LNCaP clone FGC (cell line): ENCODE measurements around the gene PILRB.
"Not testable (repeated sequence)": the region's sequence is repeated elsewhere in the genome, so short reads cannot be mapped to it uniquely, and the experiment has no call there.

Experiments
- DNase-seq: peaks from one replicate; pipeline ENCODE4 v3.0.0-alpha.2; 2011; ENCODE audit warnings: low read depth
- H3K4me3 ChIP-seq: 2 replicates; pipeline ENCODE4 v1.5.1; 2011; ENCODE audit warnings: mild to moderate bottlenecking, low read depth, low read length, control low read depth
- CTCF ChIP-seq: IDR thresholded peaks from 2 replicates; pipeline ENCODE4 v1.5.1; 2012; ENCODE audit warnings: mild to moderate bottlenecking; ENCODE audit not compliant: control insufficient read depth, insufficient read depth; ENCODE audit errors: extremely low read depth

PILRB gene

DNA sequence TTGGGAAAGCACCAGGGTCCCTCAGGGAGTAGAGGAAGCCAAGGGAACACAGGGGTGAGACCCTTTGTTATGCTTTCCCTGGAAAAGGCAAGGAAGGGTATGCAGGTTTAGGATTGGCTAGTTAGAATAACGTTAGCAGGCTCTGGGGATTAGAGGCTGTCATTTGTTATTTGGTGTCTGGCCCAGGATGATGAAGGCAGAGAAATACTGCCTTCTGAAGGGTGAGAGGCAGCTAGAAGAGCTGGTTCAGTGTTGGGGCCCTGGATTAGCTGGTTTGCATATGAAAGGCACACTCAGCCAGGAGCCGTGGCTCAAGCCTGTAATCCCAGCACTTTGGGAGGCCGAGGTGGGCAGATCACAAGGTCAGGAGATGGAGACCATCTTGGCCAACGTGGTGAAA lies 12.4 kb downstream of the PILRB start:
- DNase-seq, result no peak
- TF ChIP-seq CTCF, result no peak
- H3K4me3 ChIP-seq, result no peak overlapping the region

GRCh38 chr7:100370746-100371145 lies 12.8 kb downstream of the PILRB start:
- no peak for DNase-seq
- H3K4me3 ChIP-seq, result no peak overlapping the region
- no peak for TF ChIP-seq CTCF

DNA sequence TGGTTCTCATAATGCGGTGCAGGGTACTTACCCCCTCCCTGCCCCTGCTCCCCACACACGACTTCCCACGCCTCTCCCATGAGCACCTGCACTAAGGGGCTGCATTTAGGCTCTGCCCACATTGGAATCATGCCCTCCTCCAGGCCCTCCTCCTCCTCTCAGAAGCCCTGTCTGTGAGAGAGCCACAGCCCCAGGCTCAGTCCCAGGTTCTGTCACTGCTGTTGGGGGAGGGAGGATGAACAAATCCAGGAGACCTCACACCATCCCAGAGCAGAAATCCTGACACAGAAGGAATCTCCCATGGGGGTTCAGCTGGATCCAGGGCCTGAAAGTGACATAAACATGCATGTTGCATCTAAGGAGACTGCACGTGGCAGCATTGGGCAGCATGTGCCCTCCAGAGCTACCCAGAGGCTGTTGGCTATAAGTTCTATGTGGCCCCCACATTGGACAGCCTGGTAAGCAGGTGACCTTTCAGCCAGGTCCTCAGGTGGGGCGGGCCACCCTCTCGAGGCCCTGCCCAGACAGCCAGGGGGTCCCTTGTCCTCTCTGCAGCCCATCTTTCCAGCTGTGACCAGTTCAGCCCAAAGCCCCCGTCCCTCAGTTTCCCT lies 13.7 kb downstream of the PILRB start:
- TF ChIP-seq CTCF, result no peak
- no peak for DNase-seq
- no peak overlapping the region for H3K4me3 ChIP-seq

GRCh38 chr7:100372256-100372655 lies 14.3 kb downstream of the PILRB start:
- no peak overlapping the region for H3K4me3 ChIP-seq
- no peak for TF ChIP-seq CTCF
- no peak for DNase-seq

DNA sequence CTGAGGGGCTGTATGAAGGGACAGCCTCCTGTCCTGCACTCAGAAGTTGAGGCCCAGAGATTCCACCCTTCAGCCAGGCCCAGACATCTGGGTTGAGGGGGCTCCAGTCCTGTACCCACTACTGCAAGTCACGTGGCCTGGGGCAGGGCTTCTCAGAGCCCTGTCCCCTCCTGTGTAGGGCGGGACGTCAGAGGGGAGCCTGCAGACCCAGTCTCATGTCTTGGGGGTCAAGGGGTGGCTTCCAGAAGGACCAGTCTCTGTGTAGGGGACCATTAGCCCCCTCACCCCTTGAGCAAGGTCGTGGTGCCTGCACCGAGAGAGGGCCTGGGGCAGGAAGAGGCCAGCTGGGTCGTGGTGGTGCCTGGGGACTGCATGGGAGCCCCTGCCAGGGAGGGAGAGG lies 14.8 kb downstream of the PILRB start:
- H3K4me3 ChIP-seq, result no peak overlapping the region
- DNase-seq, result no peak
- no peak for TF ChIP-seq CTCF

- no peak for TF ChIP-seq CTCF
- no peak within 1 kb of the TSS for H3K4me3 ChIP-seq
- no peak for DNase-seq
Observed at GRCh38 chr7:100373261-100373831, 15.4 kb downstream of the PILRB start, which contains the start of gene PILRA. Gene PILRA, plus strand, starts transcription at chr7:100373487. Its CDS starts 170 bp downstream, at chr7:100373657.

GRCh38 chr7:100373870-100374598 lies 16.1 kb downstream of the PILRB start:
- not testable (repeated sequence) for H3K4me3 ChIP-seq, DNase-seq
